Measurements from ENCODE around the gene TSHR. TPM values are rescaled to one million over a fixed set of nuclear protein-coding genes. Genes with fewer than 3 reads are reported as not detected.

Gene TSHR
- total RNA-seq, 4 donors from 2014 or later = 0.37 to 2.4 (median 0.85) TPM

DNA sequence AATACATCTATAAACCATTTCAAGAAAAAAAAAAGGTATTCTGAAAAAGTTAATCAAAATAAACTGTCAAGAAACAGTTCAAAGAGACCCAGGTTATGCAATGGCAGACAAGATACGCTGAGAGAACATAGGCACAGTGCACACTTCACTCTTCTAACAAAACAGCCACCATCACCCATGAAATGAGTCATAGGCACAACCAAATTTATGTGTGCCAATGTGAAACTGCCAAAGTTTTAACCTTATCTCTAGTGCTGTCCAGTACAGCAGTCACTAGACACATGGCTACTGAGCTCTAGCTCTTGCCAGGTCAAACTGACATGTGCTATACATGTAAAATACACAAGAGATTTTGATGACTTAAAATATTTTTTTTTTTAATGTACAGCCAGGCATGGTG is 15.3 kb upstream of the TSHR start:
- Histone ChIP-seq H3K4me3 (no peak overlapping the region), H3K36me3 (no peaks in the 10 kb centered on the region), H3K9me3 (no peaks in the 10 kb centered on the region), H3K27ac (no peak overlapping the region), H3K4me1 (peaks cover 0 to 18% (median 13%) of the 10 kb centered on the region in 4 donors), H3K27me3 (no peaks in the 10 kb centered on the region)
- intact Hi-C loops (cut with DNase I; ENCODE audit: low total_unique reads) = no loop called here
- 75% methylated on average over 1 of the region's 1 CpG; no CpG with 5 or more reads in 1 of the 2 donors for WGBS, 2 donors (ENCODE audit: low coverage in 1 of 2)
- in situ Hi-C loops (cut with MboI; ENCODE audit: low pct_ligation_motif_present in 1 of 4, low pct_unique_long_range_greater_than_20kb in 1 of 4, low sequenced_read_pairs in 3 of 4) = no loop called here
- TF ChIP-seq EP300 (IDR thresholded peaks at IDR 0.05; ENCODE audit: low read depth) (no peak), POLR2A (IDR thresholded peaks at IDR 0.05) (no peak), POLR2AphosphoS5 (IDR thresholded peaks at IDR 0.05) (no peak)
- TF ChIP-seq, protein P1, sequence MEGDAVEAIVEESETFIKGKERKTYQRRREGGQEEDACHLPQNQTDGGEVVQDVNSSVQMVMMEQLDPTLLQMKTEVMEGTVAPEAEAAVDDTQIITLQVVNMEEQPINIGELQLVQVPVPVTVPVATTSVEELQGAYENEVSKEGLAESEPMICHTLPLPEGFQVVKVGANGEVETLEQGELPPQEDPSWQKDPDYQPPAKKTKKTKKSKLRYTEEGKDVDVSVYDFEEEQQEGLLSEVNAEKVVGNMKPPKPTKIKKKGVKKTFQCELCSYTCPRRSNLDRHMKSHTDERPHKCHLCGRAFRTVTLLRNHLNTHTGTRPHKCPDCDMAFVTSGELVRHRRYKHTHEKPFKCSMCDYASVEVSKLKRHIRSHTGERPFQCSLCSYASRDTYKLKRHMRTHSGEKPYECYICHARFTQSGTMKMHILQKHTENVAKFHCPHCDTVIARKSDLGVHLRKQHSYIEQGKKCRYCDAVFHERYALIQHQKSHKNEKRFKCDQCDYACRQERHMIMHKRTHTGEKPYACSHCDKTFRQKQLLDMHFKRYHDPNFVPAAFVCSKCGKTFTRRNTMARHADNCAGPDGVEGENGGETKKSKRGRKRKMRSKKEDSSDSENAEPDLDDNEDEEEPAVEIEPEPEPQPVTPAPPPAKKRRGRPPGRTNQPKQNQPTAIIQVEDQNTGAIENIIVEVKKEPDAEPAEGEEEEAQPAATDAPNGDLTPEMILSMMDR (IDR thresholded peaks at IDR 0.05) = no peak
- DNase-seq = no peak

DNA sequence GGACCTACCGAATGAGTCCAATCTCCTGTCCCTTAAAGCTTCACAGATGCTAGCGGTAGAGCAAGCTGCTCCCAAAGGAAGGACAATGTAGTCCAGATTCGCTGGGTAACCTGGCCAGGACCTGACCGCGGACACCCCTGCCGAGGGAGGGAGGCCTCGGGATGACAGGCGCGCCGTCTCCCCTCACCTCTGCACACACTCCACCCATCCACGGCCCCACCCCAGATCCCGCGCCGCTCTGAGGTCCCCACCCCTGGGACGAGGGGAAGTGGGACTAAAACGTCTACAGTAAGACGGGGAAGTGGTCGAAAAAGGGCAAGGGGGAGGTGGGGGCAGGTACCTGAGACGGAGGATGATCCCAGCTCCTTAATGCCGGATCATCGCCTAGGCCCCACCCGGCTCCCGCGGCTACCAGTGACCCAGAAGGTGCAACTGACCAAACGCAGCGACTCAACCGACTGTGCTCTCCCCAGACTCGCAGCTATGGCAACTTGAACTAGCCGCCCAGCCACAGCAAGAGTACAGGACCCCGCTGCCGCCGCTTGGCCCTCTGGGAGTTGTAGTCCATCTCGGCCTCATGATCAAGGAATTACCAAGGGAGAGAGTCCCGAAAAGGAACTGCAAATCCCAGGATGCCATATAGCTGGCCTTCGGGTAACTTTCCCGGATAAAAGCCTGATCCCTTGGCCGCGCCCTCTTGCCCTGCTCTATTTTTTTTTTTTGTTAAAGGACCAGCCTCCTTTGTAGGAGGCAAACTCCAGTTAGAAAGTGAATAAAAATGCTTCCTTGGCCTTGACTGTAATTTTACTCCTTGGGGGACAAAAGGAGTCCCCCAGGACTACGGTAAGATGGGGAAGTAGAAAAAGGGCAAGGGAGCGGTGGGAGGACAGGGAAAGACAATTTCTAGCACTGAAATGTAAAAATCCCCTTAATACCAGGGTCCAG is 13.9 kb upstream of the TSHR start, which contains the start of gene CEP128:
CEP128 (minus strand) TSS at position 498 of the 945 bp plus-strand sequence.
- in situ Hi-C loops (cut with MboI; ENCODE audit: low pct_ligation_motif_present in 1 of 4, low pct_unique_long_range_greater_than_20kb in 1 of 4, low sequenced_read_pairs in 3 of 4) (no loop called here), intact Hi-C loops (cut with DNase I; ENCODE audit: low total_unique reads) (no loop called here)
- Histone ChIP-seq H3K4me3 (peak within 1 kb of the TSS; percentile 52 to 80 (median 65)), H3K36me3 (no peaks in the 10 kb centered on the region), H3K27ac (peak within 1 kb of the TSS; percentile 58 to 66 (median 62)), H3K4me1 (peaks cover 0 to 18% (median 13%) of the 10 kb centered on the region in 4 donors), H3K9me3 (no peaks in the 10 kb centered on the region), H3K27me3 (no peaks in the 10 kb centered on the region)
- TF ChIP-seq POLR2AphosphoS5 (IDR thresholded peaks at IDR 0.05) = peak in 2 of 3 donors; percentile 43 to 63
- no peak for TF ChIP-seq EP300 (IDR thresholded peaks at IDR 0.05; ENCODE audit: low read depth)
- TF ChIP-seq, protein P1 (IDR thresholded peaks at IDR 0.05) = no peak
- DNase-seq = peak; percentile 95
- 2 to 7% methylated on average over 7 to 40 of the region's 40 CpGs for WGBS, 2 donors (ENCODE audit: low coverage in 1 of 2)

DNA sequence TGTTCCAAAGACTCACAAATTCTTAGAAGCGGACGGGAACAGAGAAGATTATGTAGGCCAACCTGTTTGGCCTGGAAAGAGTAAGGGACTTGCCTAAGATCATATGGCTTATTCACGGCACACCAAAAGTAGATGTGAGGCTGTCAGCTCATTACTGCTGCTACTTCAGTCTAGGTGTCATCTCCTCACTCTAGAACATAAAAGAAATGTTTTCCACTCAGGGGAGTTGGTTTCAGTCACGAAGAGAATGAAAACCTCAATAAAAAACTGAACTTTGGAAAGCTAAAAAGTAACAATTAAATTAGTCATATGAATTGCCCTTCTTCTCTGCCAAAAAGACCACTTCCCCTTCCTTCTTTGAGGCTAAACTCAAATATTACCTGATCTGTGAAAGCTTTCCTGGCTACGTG is 13.2 kb upstream of the TSHR start:
- DNase-seq = no peak
- Histone ChIP-seq H3K4me1 (peaks cover 0 to 18% (median 13%) of the 10 kb centered on the region in 4 donors), H3K4me3 (peak overlapping the region in 3 of 4 donors; percentile 58 to 80 (median 72)), H3K9me3 (no peaks in the 10 kb centered on the region), H3K36me3 (no peaks in the 10 kb centered on the region), H3K27ac (peak overlapping the region; percentile 58 to 66 (median 62)), H3K27me3 (no peaks in the 10 kb centered on the region)
- in situ Hi-C loops (cut with MboI; ENCODE audit: low pct_ligation_motif_present in 1 of 4, low pct_unique_long_range_greater_than_20kb in 1 of 4, low sequenced_read_pairs in 3 of 4) (no loop called here), intact Hi-C loops (cut with DNase I; ENCODE audit: low total_unique reads) (no loop called here)
- no peak for TF ChIP-seq POLR2A (IDR thresholded peaks at IDR 0.05)
- no peak for TF ChIP-seq POLR2AphosphoS5 (IDR thresholded peaks at IDR 0.05)
- WGBS, 2 donors (ENCODE audit: low coverage in 1 of 2) = 44 to 60% methylated on average over 3 to 5 of the region's 5 CpGs

DNA sequence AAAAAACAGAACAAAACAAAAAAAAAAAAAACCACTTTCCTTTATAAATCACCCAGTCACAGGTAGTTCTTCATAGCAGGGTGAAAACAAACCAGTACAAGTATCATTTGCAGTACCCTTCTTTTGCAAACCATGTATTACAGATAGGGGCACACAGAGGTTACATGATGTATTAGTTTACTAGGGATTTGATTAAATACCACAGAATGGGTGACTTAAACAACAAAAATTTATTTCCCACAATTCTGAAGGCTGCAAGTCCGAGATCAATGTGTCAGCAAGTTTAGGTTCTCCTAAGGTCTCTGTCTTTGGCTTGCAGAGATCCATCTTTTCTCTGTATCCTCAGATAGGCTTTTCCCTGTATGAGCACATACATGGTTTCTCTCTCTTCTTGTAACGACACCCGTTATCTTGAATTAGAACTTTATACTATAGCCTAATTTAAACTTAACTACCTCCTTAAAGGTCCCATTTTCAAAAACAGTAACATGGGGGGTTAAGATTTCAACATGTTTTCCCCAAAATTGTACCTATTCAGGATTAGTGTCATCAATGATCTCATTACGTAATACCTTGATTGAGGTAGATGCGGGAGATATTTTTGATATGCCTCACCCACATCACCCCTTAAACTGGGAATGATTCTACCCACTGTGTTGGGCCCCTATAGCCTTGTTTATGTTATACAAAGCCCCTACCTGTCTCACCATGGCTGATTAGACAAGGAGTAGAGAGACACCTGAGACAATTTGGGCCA is 10.4 kb upstream of the TSHR start:
- Histone ChIP-seq H3K9me3 (no peaks in the 10 kb centered on the region), H3K27me3 (peaks cover 19% of the 10 kb centered on the region), H3K4me1 (peaks cover 0 to 18% (median 13%) of the 10 kb centered on the region in 4 donors), H3K27ac (no peak overlapping the region), H3K36me3 (no peaks in the 10 kb centered on the region), H3K4me3 (no peak overlapping the region)
- DNase-seq = no peak
- in situ Hi-C loops (cut with MboI; ENCODE audit: low pct_ligation_motif_present in 1 of 4, low pct_unique_long_range_greater_than_20kb in 1 of 4, low sequenced_read_pairs in 3 of 4) (no loop called here), intact Hi-C loops (cut with DNase I; ENCODE audit: low total_unique reads) (no loop called here)
- WGBS, 2 donors (ENCODE audit: low coverage in 1 of 2) = 77 to 88% methylated on average over 5 of the region's 5 CpGs
- TF ChIP-seq, protein P1 (IDR thresholded peaks at IDR 0.05) = no peak
- no peak for TF ChIP-seq POLR2AphosphoS5 (IDR thresholded peaks at IDR 0.05)
- TF ChIP-seq POLR2A (IDR thresholded peaks at IDR 0.05) = no peak
- no peak for TF ChIP-seq EP300 (IDR thresholded peaks at IDR 0.05; ENCODE audit: low read depth)
